MM.1S (cell line): ENCODE results near the gene HOXC9.

Experiments used
- DNase-seq: peaks from one replicate; pipeline ENCODE4 v3.0.0-alpha.2; 2015
- H2AFZ ChIP-seq: fragments of 300-600 bp; sonication (generic); 2 replicates; pipeline ENCODE4 v1.6.0; 2016; ENCODE audit warnings: antibody characterized with exemption, low read length
- H3F3A ChIP-seq: fragments of 300-600 bp; sonication (generic); 2 replicates; pipeline ENCODE4 v1.6.1; 2016; ENCODE audit warnings: mild to moderate bottlenecking, antibody characterized with exemption, low read length, moderate library complexity, mixed read lengths; ENCODE audit not compliant: insufficient read depth
- H3K27ac ChIP-seq: fragments of 300-600 bp; sonication (generic); 2 replicates; pipeline ENCODE4 v1.5.1; 2016; ENCODE audit warnings: mild to moderate bottlenecking, low read length
- H3K27me3 ChIP-seq: fragments of 300-600 bp; sonication (generic); replicated peaks from 2 replicates; pipeline ENCODE4 v1.6.0; 2016; ENCODE audit warnings: low read length; ENCODE audit not compliant: insufficient read depth
- H3K36me3 ChIP-seq: fragments of 300-600 bp; sonication (generic); replicated peaks from 2 replicates; pipeline ENCODE4 v1.6.1; 2016; ENCODE audit warnings: mild to moderate bottlenecking, low read length, mixed read lengths; ENCODE audit not compliant: insufficient read depth
- H3K4me1 ChIP-seq: fragments of 300-600 bp; sonication (generic); 2 replicates; pipeline ENCODE4 v1.6.1; 2016; ENCODE audit warnings: low read length, mixed read lengths
- H3K4me2 ChIP-seq: fragments of 300-600 bp; sonication (generic); 2 replicates; pipeline ENCODE4 v1.6.0; 2016; ENCODE audit warnings: low read depth, low read length
- H3K4me3 ChIP-seq: fragments of 300-600 bp; sonication (generic); 2 replicates; pipeline ENCODE4 v1.5.1; 2016; ENCODE audit warnings: low read length, mixed read lengths
- H3K79me2 ChIP-seq: fragments of 300-600 bp; sonication (generic); 2 replicates; pipeline ENCODE4 v1.6.1; 2016; ENCODE audit warnings: mixed run types, low read length, mixed read lengths
- H3K9ac ChIP-seq: fragments of 300-600 bp; sonication (generic); 2 replicates; pipeline ENCODE4 v1.6.1; 2016; ENCODE audit warnings: low read length, mixed read lengths
- H3K9me2 ChIP-seq: fragments of 300-600 bp; sonication (generic); replicated peaks from 2 replicates; pipeline ENCODE4 v1.6.1; 2016; ENCODE audit warnings: mild to moderate bottlenecking, low read length, mixed read lengths; ENCODE audit not compliant: insufficient read depth
- H3K9me3 ChIP-seq: fragments of 300-600 bp; sonication (generic); replicated peaks from 2 replicates; pipeline ENCODE4 v1.6.1; 2016; ENCODE audit warnings: mild to moderate bottlenecking, low read length, mixed read lengths; ENCODE audit not compliant: insufficient read depth
- H4K20me1 ChIP-seq: fragments of 300-600 bp; sonication (generic); 2 replicates; pipeline ENCODE4 v1.6.1; 2016; ENCODE audit warnings: mild to moderate bottlenecking, low read length, moderate library complexity, mixed read lengths; ENCODE audit not compliant: insufficient read depth
- CTCF ChIP-seq: fragments of 300-600 bp; sonication (generic); IDR thresholded peaks from 2 replicates; pipeline ENCODE4 v1.5.1; 2016; ENCODE audit warnings: antibody characterized with exemption, low read length, mixed read lengths
- EZH2 ChIP-seq: fragments of 300-600 bp; sonication (generic); optimal IDR thresholded peaks from 2 replicates; pipeline ENCODE3; 2017; ENCODE audit warnings: low read depth, mild to moderate bottlenecking, antibody characterized with exemption, low read length, mixed read lengths
- EZH2phosphoT487 ChIP-seq: fragments of 300-600 bp; sonication (generic); IDR thresholded peaks from 2 replicates; pipeline ENCODE4 v1.6.1; 2018; ENCODE audit warnings: antibody characterized with exemption, low read length

The HOXC9 gene

GRCh38 chr12:53970451-53970850, 29.5 kb upstream of the HOXC9 start:
- no peaks in the 10 kb centered on the region for H3K9me2 ChIP-seq
- DNase-seq, result no peak
- H3K4me2 ChIP-seq, result no peak overlapping the region
- H2AFZ ChIP-seq, result no peak overlapping the region
- peaks cover 4% of the 10 kb centered on the region; the same call in 1 of the 2 replicates for H3F3A ChIP-seq
- no peaks in the 10 kb centered on the region; the same call in 1 of the 2 replicates for H4K20me1 ChIP-seq
- H3K36me3 ChIP-seq, result no peaks in the 10 kb centered on the region
- H3K27ac ChIP-seq, result no peak overlapping the region
- H3K79me2 ChIP-seq, result no peaks in the 10 kb centered on the region
- no peak for TF ChIP-seq EZH2phosphoT487
- TF ChIP-seq EZH2, result no peak
- no peak for TF ChIP-seq CTCF
- H3K27me3 ChIP-seq, result peaks cover 97% of the 10 kb centered on the region
- H3K9ac ChIP-seq, result no peak overlapping the region
- H3K4me1 ChIP-seq, result no peaks in the 10 kb centered on the region
- no peaks in the 10 kb centered on the region for H3K9me3 ChIP-seq
- no peak overlapping the region for H3K4me3 ChIP-seq

- no peak for DNase-seq
- H3K79me2 ChIP-seq, result no peaks in the 10 kb centered on the region
- no peak overlapping the region for H3K27ac ChIP-seq
- H3K4me2 ChIP-seq, result no peak overlapping the region
- H3K9me2 ChIP-seq, result no peaks in the 10 kb centered on the region
- H3K27me3 ChIP-seq, result peaks cover 97% of the 10 kb centered on the region
- H3K4me3 ChIP-seq, result no peak overlapping the region
- no peaks in the 10 kb centered on the region for H3K4me1 ChIP-seq
- H3K9ac ChIP-seq, result no peak overlapping the region
- H3K36me3 ChIP-seq, result no peaks in the 10 kb centered on the region
- H3F3A ChIP-seq, result peaks cover 4% of the 10 kb centered on the region; the same call in 1 of the 2 replicates
- no peaks in the 10 kb centered on the region for H3K9me3 ChIP-seq
- H2AFZ ChIP-seq, result no peak overlapping the region
- H4K20me1 ChIP-seq, result no peaks in the 10 kb centered on the region; the same call in 1 of the 2 replicates
- TF ChIP-seq EZH2, result no peak
- TF ChIP-seq EZH2phosphoT487, result no peak
These were observed 28.8 kb upstream of the HOXC9 start for GRCh38 chr12:53971129-53971528.

- Histone ChIP-seq H3K27me3 (peaks cover 97% of the 10 kb centered on the region), H3K4me2 (no peak overlapping the region), H3K4me3 (no peak overlapping the region)
These were observed 28.3 kb upstream of the HOXC9 start for GRCh38 chr12:53971686-53972085.

More at GRCh38 chr12:53971686-53972085, 28.3 kb upstream of the HOXC9 start:
- no peaks in the 10 kb centered on the region for H3K9me2 ChIP-seq
- H3K9me3 ChIP-seq, result no peaks in the 10 kb centered on the region
- no peak overlapping the region for H3K27ac ChIP-seq
- no peak overlapping the region for H2AFZ ChIP-seq
- no peak overlapping the region for H3K9ac ChIP-seq
- TF ChIP-seq CTCF (no peak), EZH2phosphoT487 (no peak), EZH2 (no peak)
- H3K36me3 ChIP-seq, result no peaks in the 10 kb centered on the region
- no peaks in the 10 kb centered on the region for H3K4me1 ChIP-seq
- H4K20me1 ChIP-seq, result no peaks in the 10 kb centered on the region; the same call in 1 of the 2 replicates
- peaks cover 4% of the 10 kb centered on the region; the same call in 1 of the 2 replicates for H3F3A ChIP-seq
- no peaks in the 10 kb centered on the region for H3K79me2 ChIP-seq
- no peak for DNase-seq
